Measurements from ENCODE around the gene PALD1. TPM values are rescaled to one million over a fixed set of nuclear protein-coding genes. Genes with fewer than 3 reads are reported as not detected.

Gene PALD1
- total RNA-seq, 1 experiment from 2014 or later, result 0.12 TPM

GRCh38 chr10:70457759-70458305 is 20.7 kb upstream of the PALD1 start:
- no peak for DNase-seq (ENCODE audit: low read depth)

GRCh38 chr10:70458329-70459060 is 20.1 kb upstream of the PALD1 start:
- peak; percentile 73 for DNase-seq (ENCODE audit: low read depth)

- no peak for DNase-seq (ENCODE audit: low read depth)
These were observed 19.4 kb upstream of the PALD1 start for GRCh38 chr10:70459061-70459773.

GRCh38 chr10:70459774-70460490 is 18.6 kb upstream of the PALD1 start:
- no peak for DNase-seq (ENCODE audit: low read depth)

GRCh38 chr10:70461397-70462348 is 16.9 kb upstream of the PALD1 start:
- peak; percentile 49 for DNase-seq (ENCODE audit: low read depth)

GRCh38 chr10:70462349-70462984 is 16.1 kb upstream of the PALD1 start:
- DNase-seq (ENCODE audit: low read depth), result peak; percentile 74

GRCh38 chr10:70465278-70465677 is 13.3 kb upstream of the PALD1 start:
- no peak for DNase-seq (ENCODE audit: low read depth)

GRCh38 chr10:70465832-70466231 is 12.7 kb upstream of the PALD1 start:
- no peak for DNase-seq (ENCODE audit: low read depth)

- DNase-seq (ENCODE audit: low read depth), result no peak
These were observed 11.6 kb upstream of the PALD1 start for GRCh38 chr10:70466951-70467350.

- no peak for DNase-seq (ENCODE audit: low read depth)
These were observed 5.6 kb upstream of the PALD1 start for GRCh38 chr10:70472799-70473454.

- DNase-seq (ENCODE audit: low read depth), result peak; percentile 7
These were observed 3.8 kb upstream of the PALD1 start for GRCh38 chr10:70474780-70475179.

GRCh38 chr10:70475661-70476060 is 2.9 kb upstream of the PALD1 start:
- peak; percentile 53 for DNase-seq (ENCODE audit: low read depth)

GRCh38 chr10:70476249-70477035 is 2.1 kb upstream of the PALD1 start:
- DNase-seq (ENCODE audit: low read depth), result no peak

GRCh38 chr10:70477661-70478162 is 855 bp upstream of the PALD1 start:
- peak; percentile 21 for DNase-seq (ENCODE audit: low read depth)

GRCh38 chr10:70479165-70479581 is 606 bp downstream of the PALD1 start:
- DNase-seq (ENCODE audit: low read depth), result no peak

GRCh38 chr10:70479626-70480238 is 1.2 kb downstream of the PALD1 start:
- no peak for DNase-seq (ENCODE audit: low read depth)

- no peak for DNase-seq (ENCODE audit: low read depth)
These were observed 1.8 kb downstream of the PALD1 start for GRCh38 chr10:70480239-70480861.

GRCh38 chr10:70481105-70481504 is 2.5 kb downstream of the PALD1 start:
- no peak for DNase-seq (ENCODE audit: low read depth)

Data from RPMI7951 (cell line).